ENCODE results near the gene AGRN. TPM values are rescaled to one million over a fixed set of nuclear protein-coding genes. Genes with fewer than 3 reads are reported as not detected.

The AGRN gene
- total and polyA plus RNA-seq, 7 donors = 2.8 to 54.4 (median 6.4) TPM

GRCh38 chr1:1041873-1042272 lies 22.0 kb downstream of the AGRN start:
- Histone ChIP-seq H3K4me1 (peaks cover 0 to 23% (median 16%) of the 10 kb centered on the region in 4 donors), H3K9me3 (no peaks in the 10 kb centered on the region), H3K4me3 (no peak overlapping the region), H3K27me3 (peaks cover 0 to 18% (median 0%) of the 10 kb centered on the region in 3 donors), H3K27ac (no peak overlapping the region), H3K36me3 (peaks cover 0 to 30% (median 0%) of the 10 kb centered on the region in 4 donors)
- TF ChIP-seq POLR2A (IDR thresholded peaks at IDR 0.05) (no peak), POLR2AphosphoS5 (IDR thresholded peaks at IDR 0.05) (no peak), CTCF (IDR thresholded peaks at IDR 0.05) (no peak), EP300 (IDR thresholded peaks at IDR 0.05) (no peak)
- 91 to 93% methylated on average over 25 of the region's 25 CpGs for WGBS, 2 donors
- no peak for DNase-seq
- intact Hi-C loops (cut with DNase I) = loop anchor here (2.0 kb wide), 1 partner anchor 21 kb away; the partner anchor contains the start of gene AGRN

- Histone ChIP-seq H3K27ac (no peak overlapping the region), H3K9me3 (no peaks in the 10 kb centered on the region), H3K27me3 (peaks cover 0 to 14% (median 0%) of the 10 kb centered on the region in 3 donors), H3K36me3 (peaks cover 0 to 40% (median 2%) of the 10 kb centered on the region in 4 donors), H3K4me3 (no peak overlapping the region), H3K4me1 (peaks cover 0 to 23% (median 16%) of the 10 kb centered on the region in 4 donors)
- intact Hi-C loops (cut with DNase I) = no loop called here
- no peak for TF ChIP-seq EP300 (IDR thresholded peaks at IDR 0.05)
- no peak for TF ChIP-seq POLR2A (IDR thresholded peaks at IDR 0.05)
- DNase-seq = no peak
- 90 to 92% methylated on average over 10 of the region's 10 CpGs for WGBS, 2 donors
Measured at GRCh38 chr1:1042835-1043234, 22.9 kb downstream of the AGRN start.

GRCh38 chr1:1043411-1043810 lies 23.5 kb downstream of the AGRN start:
- Histone ChIP-seq H3K4me3 (no peak overlapping the region), H3K9me3 (no peaks in the 10 kb centered on the region), H3K27ac (no peak overlapping the region), H3K36me3 (peaks cover 0 to 40% (median 3%) of the 10 kb centered on the region in 4 donors), H3K27me3 (peaks cover 0 to 10% (median 0%) of the 10 kb centered on the region in 3 donors), H3K4me1 (peaks cover 0 to 23% (median 16%) of the 10 kb centered on the region in 4 donors)
- DNase-seq = no peak
- intact Hi-C loops (cut with DNase I) = no loop called here
- TF ChIP-seq POLR2AphosphoS5 (IDR thresholded peaks at IDR 0.05) = no peak
- no peak for TF ChIP-seq CTCF (IDR thresholded peaks at IDR 0.05)
- no peak for TF ChIP-seq EP300 (IDR thresholded peaks at IDR 0.05)
- TF ChIP-seq POLR2A (IDR thresholded peaks at IDR 0.05) = no peak
- 95% methylated on average over 27 of the region's 27 CpGs for WGBS, 2 donors

DNA sequence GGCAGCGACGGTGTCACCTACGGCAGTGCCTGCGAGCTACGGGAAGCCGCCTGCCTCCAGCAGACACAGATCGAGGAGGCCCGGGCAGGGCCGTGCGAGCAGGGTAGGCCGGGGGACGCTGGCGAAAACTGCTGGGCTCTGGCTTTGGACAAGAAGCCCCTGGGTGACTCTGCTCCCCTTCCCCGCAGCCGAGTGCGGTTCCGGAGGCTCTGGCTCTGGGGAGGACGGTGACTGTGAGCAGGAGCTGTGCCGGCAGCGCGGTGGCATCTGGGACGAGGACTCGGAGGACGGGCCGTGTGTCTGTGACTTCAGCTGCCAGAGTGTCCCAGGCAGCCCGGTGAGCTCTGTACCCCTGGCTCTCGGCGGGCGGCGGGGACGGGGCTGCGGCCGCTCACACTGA lies 24.0 kb downstream of the AGRN start:
- intact Hi-C loops (cut with DNase I) = no loop called here
- H3K27me3 ChIP-seq = peaks cover 0 to 6% (median 0%) of the 10 kb centered on the region in 3 donors
- TF ChIP-seq EP300 (IDR thresholded peaks at IDR 0.05) = no peak
- peaks cover 0 to 40% (median 3%) of the 10 kb centered on the region in 4 donors for H3K36me3 ChIP-seq
- DNase-seq = no peak
- H3K4me3 ChIP-seq = no peak overlapping the region
- no peaks in the 10 kb centered on the region for H3K9me3 ChIP-seq
- H3K27ac ChIP-seq = no peak overlapping the region
- H3K4me1 ChIP-seq = peaks cover 0 to 22% (median 16%) of the 10 kb centered on the region in 4 donors
- WGBS, 2 donors = 97% methylated on average over 33 of the region's 33 CpGs

DNA sequence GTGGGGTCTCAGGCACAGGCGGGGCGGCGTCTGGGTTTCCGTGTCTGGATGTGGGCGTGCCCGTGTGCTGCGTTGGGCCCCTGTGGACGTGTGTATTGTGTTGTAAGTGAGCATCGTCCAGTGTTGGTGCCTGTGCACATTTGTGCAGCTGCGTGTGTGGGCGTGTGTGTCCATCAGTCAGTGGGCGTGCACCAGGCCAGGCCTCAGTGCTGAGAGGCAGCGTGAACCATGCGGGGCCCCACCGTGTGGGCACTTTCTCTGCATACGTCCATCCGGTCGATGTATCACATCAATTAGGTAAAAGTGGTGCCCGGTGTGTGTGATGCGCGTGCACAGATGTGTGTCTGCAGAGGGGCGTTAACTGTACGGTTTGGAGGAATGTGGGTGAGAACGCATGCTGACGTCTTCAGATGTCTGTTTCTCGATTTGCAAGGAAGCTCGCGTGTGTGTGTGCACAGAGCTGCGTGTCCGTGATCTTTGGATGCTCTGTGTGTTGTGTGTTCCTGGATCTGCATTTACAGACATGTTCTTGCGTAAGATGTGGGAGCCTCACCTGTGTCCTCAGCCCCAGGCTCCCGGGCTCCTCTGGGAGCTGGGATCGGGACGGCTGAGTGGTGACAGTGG lies 24.6 kb downstream of the AGRN start:
- H3K36me3 ChIP-seq = peaks cover 0 to 40% (median 3%) of the 10 kb centered on the region in 4 donors
- peaks cover 0 to 16% (median 13%) of the 10 kb centered on the region in 4 donors for H3K4me1 ChIP-seq
- WGBS, 2 donors = 93 to 94% methylated on average over 34 of the region's 34 CpGs
- TF ChIP-seq EP300 (IDR thresholded peaks at IDR 0.05) (no peak), CTCF (IDR thresholded peaks at IDR 0.05) (no peak), POLR2A (IDR thresholded peaks at IDR 0.05) (no peak), POLR2AphosphoS5 (IDR thresholded peaks at IDR 0.05) (no peak)
- H3K4me3 ChIP-seq = no peak overlapping the region
- no peak overlapping the region for H3K27ac ChIP-seq
- no peaks in the 10 kb centered on the region for H3K9me3 ChIP-seq
- H3K27me3 ChIP-seq = peaks cover 0 to under 1% (median 0%) of the 10 kb centered on the region in 3 donors
- DNase-seq = no peak
- intact Hi-C loops (cut with DNase I) = no loop called here
